HEK293 (cell line): ENCODE measurements around the gene DOP1B.

ENCODE experiments used
- CTCF ChIA-PET: fragments of 350-600 bp; formaldehyde crosslinking; extraction: SDS; loops from one replicate; lab custom pipeline; 2021; ENCODE audit warnings: antibody characterized with exemption; lab: Yijun Ruan, JAX
- POLR2A ChIA-PET: fragments of 300-600 bp; formaldehyde crosslinking; extraction: SDS; loops from one replicate; lab custom pipeline; 2020; ENCODE audit warnings: antibody characterized with exemption, inconsistent platforms; lab: Yijun Ruan, JAX
- H3K27ac ChIP-seq: fragments of 200-500 bp; sonication (Bioruptor generic); 2 replicates; pipeline ENCODE4 v1.5.1; 2014; ENCODE audit warnings: low read depth, low read length, control low read depth, inconsistent platforms; ENCODE audit errors: extremely low read depth
- H3K36me3 ChIP-seq, 2 experiments: fragments of 200-500 bp in 1 of 2; sonication (Bioruptor generic) in 1 of 2; 1 replicate in 1 of 2; 2 replicates in 1 of 2; pipeline ENCODE4 v1.5.1; 2014 to 2017; ENCODE audit warnings: inconsistent platforms in 2 of 2, low read length in 2 of 2; ENCODE audit not compliant: control insufficient read depth in 2 of 2, insufficient read depth in 1 of 2
- H3K4me1 ChIP-seq: fragments of 200-500 bp; sonication (Bioruptor generic); 2 replicates; pipeline ENCODE4 v1.5.1; 2014; ENCODE audit warnings: mild to moderate bottlenecking, low read length, inconsistent platforms; ENCODE audit not compliant: control insufficient read depth, insufficient read depth
- H3K4me3 ChIP-seq: 2 replicates; pipeline ENCODE4 v1.5.1; 2011; ENCODE audit warnings: low read depth, mild to moderate bottlenecking, control low read depth, low read length, moderate library complexity
- H3K9me3 ChIP-seq: fragments of 200-500 bp; sonication (Bioruptor generic); 2 replicates; pipeline ENCODE4 v1.5.1; 2014; ENCODE audit warnings: low read depth, low read length, inconsistent platforms; ENCODE audit not compliant: control insufficient read depth, insufficient read depth
- GLI4 ChIP-seq: fragments of 450-650 bp; formaldehyde crosslinking; IDR thresholded peaks from 2 replicates; pipeline ENCODE4 v1.5.1; 2016; ENCODE audit warnings: missing biosample characterization, missing genetic modification characterization
- INSM2 ChIP-seq: fragments of 450-650 bp; formaldehyde crosslinking; IDR thresholded peaks from 2 replicates; pipeline ENCODE4 v1.5.1; 2016; ENCODE audit warnings: missing biosample characterization, missing genetic modification characterization
- PRDM1 ChIP-seq: fragments of 450-650 bp; formaldehyde crosslinking; IDR thresholded peaks from 2 replicates; pipeline ENCODE4; 2016; ENCODE audit warnings: missing biosample characterization, missing genetic modification characterization
- ZBTB20 ChIP-seq: fragments of 450-650 bp; formaldehyde crosslinking; IDR thresholded peaks from 2 replicates; pipeline ENCODE4 v1.5.1; 2016; ENCODE audit warnings: missing biosample characterization, missing genetic modification characterization
- ZNF133 ChIP-seq: fragments of 450-650 bp; formaldehyde crosslinking; IDR thresholded peaks from 2 replicates; pipeline ENCODE4 v1.5.1; 2016; ENCODE audit warnings: missing biosample characterization, missing genetic modification characterization
- ZNF362 ChIP-seq: fragments of 450-650 bp; formaldehyde crosslinking; IDR thresholded peaks from 2 replicates; pipeline ENCODE4 v1.5.1; 2016; ENCODE audit warnings: missing biosample characterization, missing genetic modification characterization
- ZSCAN30 ChIP-seq: fragments of 450-650 bp; IDR thresholded peaks from 2 replicates; pipeline ENCODE4 v1.5.1; 2018; ENCODE audit warnings: missing biosample characterization, mild to moderate bottlenecking, missing genetic modification characterization, moderate library complexity
- TF ChIP-seq, protein P1 (sequence below): fragments of 450-650 bp; IDR thresholded peaks from 2 replicates; pipeline ENCODE4 v1.5.1; 2018; ENCODE audit warnings: missing biosample characterization, missing genetic modification characterization
- TF ChIP-seq, protein P2 (sequence below): IDR thresholded peaks from 2 replicates; pipeline ENCODE4 v1.6.1; 2011; ENCODE audit warnings: mild to moderate bottlenecking, low read depth, low read length, borderline replicate concordance
- TF ChIP-seq, protein P3 (sequence below): fragments of 450-650 bp; formaldehyde crosslinking; IDR thresholded peaks from 2 replicates; pipeline ENCODE4 v1.5.1; 2016; ENCODE audit warnings: missing biosample characterization, missing genetic modification characterization

Gene DOP1B

DNA sequence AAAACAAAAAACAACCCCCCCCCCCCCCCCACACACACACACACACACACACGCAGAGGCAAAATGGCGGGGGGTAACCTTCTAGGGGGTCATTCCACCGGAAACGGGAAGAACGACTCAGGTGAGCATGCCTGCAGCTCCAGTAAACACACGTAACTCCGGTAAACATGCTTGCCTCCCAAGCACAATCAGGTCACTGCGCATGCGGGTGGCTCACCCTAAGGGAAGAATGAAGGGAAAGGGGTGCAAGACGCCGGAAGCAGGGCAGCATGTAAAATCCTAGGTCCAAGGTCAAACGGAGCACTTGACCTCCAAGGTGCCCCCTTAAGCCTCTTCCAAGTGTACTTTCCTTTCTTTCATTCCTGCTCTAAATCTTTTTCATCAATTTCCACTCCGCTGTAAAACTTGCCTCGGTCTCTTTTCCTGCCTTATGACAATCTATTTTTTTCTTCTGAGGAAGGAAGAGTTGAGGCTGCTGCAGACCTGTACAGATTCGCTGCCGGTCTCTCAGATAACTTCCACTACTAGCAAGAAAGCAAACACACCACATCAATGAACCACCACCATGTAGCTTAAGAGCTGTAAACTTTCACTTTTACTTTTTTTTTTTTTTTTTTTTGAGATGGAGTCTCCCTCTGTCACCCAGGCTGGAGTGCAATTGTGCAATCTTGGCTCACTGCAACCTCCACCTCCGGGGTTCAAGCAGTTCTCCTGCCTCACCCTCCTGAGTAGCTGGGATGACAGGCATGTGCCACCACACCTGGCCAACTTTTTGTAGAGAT lies 42.8 kb upstream of the DOP1B start:
- no peak overlapping the region for H3K27ac ChIP-seq
- TF ChIP-seq, protein P1, sequence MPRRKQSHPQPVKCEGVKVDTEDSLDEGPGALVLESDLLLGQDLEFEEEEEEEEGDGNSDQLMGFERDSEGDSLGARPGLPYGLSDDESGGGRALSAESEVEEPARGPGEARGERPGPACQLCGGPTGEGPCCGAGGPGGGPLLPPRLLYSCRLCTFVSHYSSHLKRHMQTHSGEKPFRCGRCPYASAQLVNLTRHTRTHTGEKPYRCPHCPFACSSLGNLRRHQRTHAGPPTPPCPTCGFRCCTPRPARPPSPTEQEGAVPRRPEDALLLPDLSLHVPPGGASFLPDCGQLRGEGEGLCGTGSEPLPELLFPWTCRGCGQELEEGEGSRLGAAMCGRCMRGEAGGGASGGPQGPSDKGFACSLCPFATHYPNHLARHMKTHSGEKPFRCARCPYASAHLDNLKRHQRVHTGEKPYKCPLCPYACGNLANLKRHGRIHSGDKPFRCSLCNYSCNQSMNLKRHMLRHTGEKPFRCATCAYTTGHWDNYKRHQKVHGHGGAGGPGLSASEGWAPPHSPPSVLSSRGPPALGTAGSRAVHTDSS (tag by site-specific recombination), result no peak
- TF ChIP-seq ZNF362 (0 out of 2 replicates have a peak, but pooled peaks have one; percentile 29), ZSCAN30 (no peak), PRDM1 (tag by site-specific recombination) (peak; percentile 81), INSM2 (tag by site-specific recombination) (no peak), ZNF133 (tag by site-specific recombination) (no peak)
- TF ChIP-seq, protein P2, sequence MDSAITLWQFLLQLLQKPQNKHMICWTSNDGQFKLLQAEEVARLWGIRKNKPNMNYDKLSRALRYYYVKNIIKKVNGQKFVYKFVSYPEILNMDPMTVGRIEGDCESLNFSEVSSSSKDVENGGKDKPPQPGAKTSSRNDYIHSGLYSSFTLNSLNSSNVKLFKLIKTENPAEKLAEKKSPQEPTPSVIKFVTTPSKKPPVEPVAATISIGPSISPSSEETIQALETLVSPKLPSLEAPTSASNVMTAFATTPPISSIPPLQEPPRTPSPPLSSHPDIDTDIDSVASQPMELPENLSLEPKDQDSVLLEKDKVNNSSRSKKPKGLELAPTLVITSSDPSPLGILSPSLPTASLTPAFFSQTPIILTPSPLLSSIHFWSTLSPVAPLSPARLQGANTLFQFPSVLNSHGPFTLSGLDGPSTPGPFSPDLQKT, result no peak
- CTCF ChIA-PET, result interaction anchor here (0.6 to 3.7 kb wide), 26 partner anchors 9 to 1063 kb away, joined by 3 to 39 read pairs (median 4); partner anchors contain the start of genes CBR1 and SETD4
- H3K4me1 ChIP-seq, result no peaks in the 10 kb centered on the region
- POLR2A ChIA-PET, result interaction anchor here (0.6 to 1.7 kb wide), 4 partner anchors 16 to 537 kb away, joined by 3 to 7 read pairs (median 4); partner anchors contain the start of genes CBR1 and SETD4
- no peaks in the 10 kb centered on the region for H3K9me3 ChIP-seq
- no peaks in the 10 kb centered on the region for H3K36me3 ChIP-seq
- no peak overlapping the region for H3K4me3 ChIP-seq

GRCh38 chr21:36115138-36115730 lies 41.4 kb upstream of the DOP1B start:
- Histone ChIP-seq H3K36me3 (no peaks in the 10 kb centered on the region), H3K9me3 (no peaks in the 10 kb centered on the region), H3K4me1 (no peaks in the 10 kb centered on the region), H3K4me3 (no peak overlapping the region), H3K27ac (no peak overlapping the region)
- TF ChIP-seq GLI4 (tag by site-specific recombination) (no peak), ZBTB20 (no peak), ZNF362 (peak; percentile 74)
- TF ChIP-seq, protein P3, sequence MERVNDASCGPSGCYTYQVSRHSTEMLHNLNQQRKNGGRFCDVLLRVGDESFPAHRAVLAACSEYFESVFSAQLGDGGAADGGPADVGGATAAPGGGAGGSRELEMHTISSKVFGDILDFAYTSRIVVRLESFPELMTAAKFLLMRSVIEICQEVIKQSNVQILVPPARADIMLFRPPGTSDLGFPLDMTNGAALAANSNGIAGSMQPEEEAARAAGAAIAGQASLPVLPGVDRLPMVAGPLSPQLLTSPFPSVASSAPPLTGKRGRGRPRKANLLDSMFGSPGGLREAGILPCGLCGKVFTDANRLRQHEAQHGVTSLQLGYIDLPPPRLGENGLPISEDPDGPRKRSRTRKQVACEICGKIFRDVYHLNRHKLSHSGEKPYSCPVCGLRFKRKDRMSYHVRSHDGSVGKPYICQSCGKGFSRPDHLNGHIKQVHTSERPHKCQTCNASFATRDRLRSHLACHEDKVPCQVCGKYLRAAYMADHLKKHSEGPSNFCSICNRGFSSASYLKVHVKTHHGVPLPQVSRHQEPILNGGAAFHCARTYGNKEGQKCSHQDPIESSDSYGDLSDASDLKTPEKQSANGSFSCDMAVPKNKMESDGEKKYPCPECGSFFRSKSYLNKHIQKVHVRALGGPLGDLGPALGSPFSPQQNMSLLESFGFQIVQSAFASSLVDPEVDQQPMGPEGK (tag by site-specific recombination), result no peak
- CTCF ChIA-PET, result interaction anchor here (0.6 to 3.2 kb wide), 7 partner anchors 7 to 173 kb away, joined by 3 to 31 read pairs (median 4); no protein-coding TSS in a partner anchor
- POLR2A ChIA-PET, result interaction anchor here (0.7 kb wide), 2 partner anchors 584 to 1093 kb away, joined by 3 to 8 read pairs; no protein-coding TSS in a partner anchor
